GM18907 (cell line): ENCODE measurements around the gene KRTAP5-11.
"Not testable (repeated sequence)": the region's sequence is repeated elsewhere in the genome, so short reads cannot be mapped to it uniquely, and the experiment has no call there.

Experiments used
- ATAC-seq: cut with Tn5 transposase; IDR thresholded peaks from one replicate; pipeline ENCODE4 v1.9.1; 2021; ENCODE audit warnings: mild to moderate bottlenecking, moderate library complexity; ENCODE audit not compliant: unreplicated experiment

KRTAP5-11 gene, protein sequence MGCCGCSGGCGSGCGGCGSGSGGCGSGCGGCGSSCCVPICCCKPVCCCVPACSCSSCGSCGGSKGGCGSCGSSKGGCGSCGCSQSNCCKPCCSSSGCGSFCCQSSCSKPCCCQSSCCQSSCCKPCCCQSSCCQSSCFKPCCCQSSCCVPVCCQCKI

GRCh38 chr11:71582309-71582895, at the start of gene KRTAP5-11:
KRTAP5-11 (minus strand) TSS chr11:71582875; CDS start chr11:71582837, 38 bp downstream.
- ATAC-seq: no peak

DNA sequence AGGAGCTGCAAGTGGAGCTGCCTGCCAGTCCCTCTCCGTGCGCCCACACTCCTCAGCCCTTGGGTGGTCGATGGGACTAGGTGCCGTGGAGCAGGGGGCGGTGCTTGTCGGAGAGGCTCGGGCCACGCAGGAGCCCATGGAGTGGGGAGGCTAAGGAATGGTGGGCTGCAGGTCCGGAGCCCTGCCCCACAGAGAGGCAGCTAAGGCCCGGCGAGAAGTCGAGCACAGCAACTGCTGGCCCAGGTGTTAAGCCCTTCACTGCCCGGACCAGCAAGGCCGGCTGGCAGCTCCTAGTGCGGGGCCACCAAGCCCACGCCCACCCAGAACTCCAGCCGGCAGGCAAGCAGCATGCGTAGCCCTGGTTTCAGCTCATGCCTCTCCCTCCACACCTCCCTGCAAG, 48.9 kb upstream of the KRTAP5-11 start:
- ATAC-seq: not testable (repeated sequence)

DNA sequence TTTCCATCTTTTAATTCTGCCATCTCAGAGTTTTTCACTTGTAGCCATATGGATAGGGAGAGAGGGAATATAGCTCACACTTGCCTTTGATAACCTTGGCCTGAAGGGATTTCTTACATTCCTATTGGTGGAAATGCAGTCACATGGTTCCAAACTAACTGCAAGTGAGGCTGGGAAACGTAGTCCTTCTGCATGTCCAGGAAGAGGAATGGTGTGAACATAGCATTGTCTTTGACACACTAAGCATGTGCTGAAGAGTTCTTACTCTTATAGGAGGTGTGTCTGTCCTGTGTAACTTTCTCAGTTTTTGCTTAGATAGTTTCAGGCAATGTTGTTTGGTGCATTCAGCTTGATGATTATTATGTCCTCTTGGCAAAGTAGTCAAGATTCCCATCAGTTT, 47.4 kb upstream of the KRTAP5-11 start:
- ATAC-seq: not testable (repeated sequence)

GRCh38 chr11:71628943-71629342, 46.3 kb upstream of the KRTAP5-11 start:
- not testable (repeated sequence) for ATAC-seq

GRCh38 chr11:71623226-71623625, 40.6 kb upstream of the KRTAP5-11 start:
- not testable (repeated sequence) for ATAC-seq

DNA sequence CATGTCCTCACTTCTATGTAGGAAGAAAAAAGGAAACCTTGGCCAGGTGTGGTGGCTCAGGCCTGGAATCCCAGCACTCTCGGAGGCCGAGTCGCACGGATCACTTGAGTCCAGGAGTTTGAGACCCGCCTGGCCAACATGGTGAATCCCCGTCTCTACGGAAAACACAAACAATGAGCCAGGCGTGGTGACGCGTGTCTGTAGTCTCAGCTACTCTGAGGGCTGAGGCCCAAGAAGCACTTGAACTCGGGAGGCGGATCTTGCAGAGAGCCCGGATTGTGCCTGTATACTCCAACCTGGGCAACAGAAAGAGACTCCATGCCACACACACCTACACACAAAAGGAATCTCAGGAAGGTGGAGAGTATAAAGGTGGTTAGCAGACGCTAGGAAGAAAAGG, 39.9 kb upstream of the KRTAP5-11 start:
- not testable (repeated sequence) for ATAC-seq

DNA sequence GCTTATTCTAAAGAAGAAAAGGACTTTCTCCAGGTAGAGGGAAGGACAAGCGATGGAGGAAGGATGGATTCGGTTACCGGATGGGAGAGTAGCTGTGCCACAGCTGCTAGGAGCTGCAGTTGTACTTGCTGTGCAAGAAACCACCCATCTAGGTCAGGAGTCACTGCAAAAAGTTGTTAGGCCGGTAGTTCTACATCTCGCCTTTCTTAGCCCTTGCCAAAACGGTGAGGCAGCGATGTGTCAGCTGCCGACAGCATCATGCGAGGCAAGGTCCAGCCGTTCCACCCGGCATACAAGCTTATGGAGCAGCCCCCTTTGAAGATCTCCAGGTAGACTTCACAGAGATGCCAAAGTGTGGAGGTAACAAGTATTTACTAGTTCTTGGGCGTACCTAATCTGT, 32.3 kb upstream of the KRTAP5-11 start:
- not testable (repeated sequence) for ATAC-seq

DNA sequence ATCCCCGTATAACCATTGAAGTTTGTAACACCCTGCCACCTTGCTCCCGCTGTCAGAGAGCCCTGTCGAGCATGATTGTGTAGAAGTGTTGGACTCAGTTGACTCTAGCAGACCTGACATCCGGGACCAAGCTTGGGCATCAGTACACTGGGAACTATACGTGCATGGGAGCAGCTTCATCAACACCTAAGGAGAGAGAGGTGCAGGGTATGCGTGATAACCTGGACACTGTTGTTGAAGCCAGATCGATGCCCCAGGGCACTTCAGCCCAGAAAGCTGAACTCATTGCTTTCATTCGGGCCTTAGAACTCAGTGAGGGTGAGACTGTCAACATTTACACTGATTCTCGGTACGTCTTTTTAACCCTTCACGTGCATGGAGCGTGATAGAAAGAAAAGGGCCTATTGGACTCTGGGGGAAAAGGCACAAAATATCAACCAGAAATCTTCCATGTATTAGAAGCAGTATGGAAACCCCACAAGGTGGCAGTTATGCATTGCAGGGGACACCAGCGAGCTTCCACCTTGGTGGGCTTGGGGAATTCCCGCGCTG, 31.8 kb upstream of the KRTAP5-11 start:
- ATAC-seq: not testable (repeated sequence)

DNA sequence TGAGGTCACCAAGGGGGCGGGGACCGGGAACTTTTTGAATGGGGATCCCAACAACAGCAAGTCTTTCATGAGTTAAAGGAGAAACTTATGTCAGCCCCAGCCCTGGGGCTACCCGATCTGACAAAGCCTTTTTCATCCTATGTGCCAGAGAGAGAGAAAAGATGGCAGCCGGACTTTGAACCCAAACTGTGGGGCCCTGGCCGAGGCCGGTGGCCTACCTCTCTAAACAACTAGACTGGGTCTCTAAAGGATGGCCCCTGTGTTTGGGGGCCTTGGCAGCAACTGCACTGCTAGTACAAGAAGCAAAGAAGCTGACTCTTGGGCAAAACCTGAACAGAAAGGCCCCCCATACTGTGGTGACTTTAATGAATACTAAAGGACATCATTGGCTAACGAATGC, 31.3 kb upstream of the KRTAP5-11 start:
- ATAC-seq: not testable (repeated sequence)

DNA sequence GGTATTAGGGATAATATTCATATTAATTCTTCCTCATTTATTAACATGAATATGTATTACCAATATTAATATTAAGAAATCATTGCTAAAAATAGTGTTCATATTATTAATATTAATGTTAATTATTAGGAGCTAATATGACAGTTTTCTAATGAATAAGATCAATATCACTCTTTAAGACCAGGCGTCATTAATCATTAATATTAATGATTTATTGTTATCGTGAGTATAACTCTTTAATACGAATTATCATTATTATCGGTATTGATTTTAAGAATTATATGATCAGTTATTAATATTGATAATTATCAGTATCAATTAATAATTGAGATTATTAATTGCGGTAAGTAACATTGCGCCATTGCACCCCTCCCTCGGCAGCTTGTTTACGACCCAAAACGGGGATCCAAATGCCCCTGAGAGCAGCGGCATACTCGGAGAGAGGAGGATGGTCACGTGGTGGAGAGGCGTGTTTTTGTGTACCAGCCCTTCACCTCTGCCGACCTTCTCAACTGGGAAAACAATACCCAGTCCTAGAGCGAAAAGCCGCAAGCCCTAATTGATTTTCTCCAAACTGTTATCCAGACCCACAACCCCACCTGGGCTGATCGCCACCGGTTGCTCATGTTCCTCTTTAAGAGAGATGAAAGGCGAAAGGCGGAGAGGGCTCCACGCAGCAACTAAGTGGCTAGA, 28.7 kb upstream of the KRTAP5-11 start:
- not testable (repeated sequence) for ATAC-seq

GRCh38 chr11:71608272-71608671, 25.6 kb upstream of the KRTAP5-11 start:
- not testable (repeated sequence) for ATAC-seq

GRCh38 chr11:71607520-71608216, 25.0 kb upstream of the KRTAP5-11 start:
- not testable (repeated sequence) for ATAC-seq

GRCh38 chr11:71606853-71607519, 24.3 kb upstream of the KRTAP5-11 start:
- ATAC-seq: not testable (repeated sequence)

GRCh38 chr11:71604798-71605488, 22.3 kb upstream of the KRTAP5-11 start:
- not testable (repeated sequence) for ATAC-seq

DNA sequence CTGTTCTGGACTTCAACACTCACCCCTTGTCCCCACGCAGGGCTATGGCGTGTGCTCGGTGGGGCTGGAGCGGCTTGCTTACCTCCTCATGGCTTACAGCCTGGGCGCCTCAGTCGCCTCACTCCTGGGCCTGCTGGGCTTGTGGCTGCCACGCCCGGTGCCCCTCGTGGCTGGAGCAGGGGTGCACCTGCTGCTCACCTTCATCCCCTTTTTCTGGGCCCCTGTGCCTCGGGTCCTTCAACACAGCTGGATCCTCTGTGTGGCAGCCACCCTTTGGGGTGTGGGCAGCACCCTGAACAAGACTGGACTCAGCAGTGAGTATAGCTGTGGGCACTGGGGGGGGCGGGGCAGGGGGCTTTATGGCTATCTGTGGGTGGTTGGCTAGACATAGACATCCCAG, 20.5 kb upstream of the KRTAP5-11 start:
- ATAC-seq: not testable (repeated sequence)

GRCh38 chr11:71589546-71589920, 6.9 kb upstream of the KRTAP5-11 start:
- not testable (repeated sequence) for ATAC-seq

DNA sequence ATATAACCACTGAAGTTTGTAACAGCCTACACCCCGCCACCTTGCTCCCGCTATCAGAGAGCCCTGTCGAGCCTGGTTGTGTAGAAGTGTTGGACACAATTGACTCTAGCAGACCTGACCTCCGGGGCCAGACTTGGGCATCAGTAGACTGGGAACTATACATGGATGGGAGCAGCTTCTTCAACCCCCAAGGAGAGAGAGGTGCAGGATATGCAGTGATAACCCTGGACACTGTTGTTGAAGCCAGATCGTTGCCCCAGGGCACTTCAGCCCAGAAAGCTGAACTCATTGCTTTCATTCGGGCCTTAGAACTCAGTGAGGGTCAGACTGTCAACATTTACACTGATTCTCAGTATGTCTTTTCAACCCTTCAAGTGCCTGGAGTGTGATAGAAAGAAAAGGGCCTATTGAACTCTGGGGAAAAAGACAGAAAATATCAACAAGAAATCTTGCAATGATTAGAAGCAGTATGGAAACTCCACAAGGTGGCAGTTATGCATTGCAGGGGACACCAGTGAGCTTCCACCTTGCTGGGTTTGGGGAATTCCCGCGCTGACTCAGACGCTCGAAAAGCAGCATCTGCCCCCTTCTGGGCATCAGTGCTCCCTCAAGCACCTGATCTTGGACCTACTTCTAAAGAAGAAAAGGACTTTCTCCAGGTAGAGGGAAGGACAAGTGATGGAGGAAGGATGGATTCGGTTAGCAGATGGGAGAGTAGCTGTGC, 6.3 kb upstream of the KRTAP5-11 start:
- ATAC-seq: not testable (repeated sequence)

GRCh38 chr11:71588314-71588713, 5.6 kb upstream of the KRTAP5-11 start:
- not testable (repeated sequence) for ATAC-seq

DNA sequence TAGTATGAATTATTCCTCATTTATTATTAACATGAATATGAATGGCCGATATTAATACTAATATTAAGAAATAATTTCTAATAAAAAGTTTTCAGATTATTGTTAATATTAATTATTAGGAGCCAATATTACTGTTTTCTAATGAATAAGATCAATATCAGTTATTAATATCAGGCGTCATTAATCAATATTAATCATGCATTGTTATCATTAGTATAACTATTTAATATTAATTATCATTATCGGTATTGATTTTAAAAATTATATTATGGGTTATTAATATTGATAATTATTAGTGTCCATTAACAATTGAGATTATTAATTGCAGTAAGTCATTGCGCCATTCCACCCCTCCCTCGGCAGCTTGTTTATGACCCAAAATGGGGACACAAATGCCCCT, 3.0 kb upstream of the KRTAP5-11 start:
- ATAC-seq: not testable (repeated sequence)
